Colon (tissue), 2 donors: ENCODE data around the gene CCDC74A.
"Not testable (repeated sequence)": the region's sequence is repeated elsewhere in the genome, so short reads cannot be mapped to it uniquely, and the experiment has no call there.

Experiments used
- FAIRE-seq: peaks from 2 replicates; lab custom pipeline; 2012; peaks lifted over from hg19 to GRCh38; lab: Jason Lieb, UNC
- donor health status: control.
- donor health status: control.

The CCDC74A gene

DNA sequence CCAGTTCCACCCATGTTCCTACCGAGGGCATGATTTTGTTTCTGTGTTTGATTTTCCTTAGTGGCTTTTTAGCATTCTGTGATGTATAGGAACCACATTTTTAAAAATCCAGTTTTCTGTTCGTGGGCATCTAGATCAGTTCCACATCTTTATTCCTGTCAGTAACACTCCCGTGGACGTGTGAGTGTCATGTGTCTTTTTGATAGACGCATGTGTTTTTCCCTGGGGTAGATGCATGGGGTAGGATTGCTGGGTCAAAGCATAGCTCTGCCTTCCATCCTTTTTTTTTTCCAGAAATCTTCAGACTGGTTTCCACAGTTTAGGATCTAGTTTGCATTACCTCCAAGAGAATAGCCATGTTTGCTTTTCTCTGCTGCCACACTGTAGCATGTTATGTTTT, 38.7 kb downstream of the CCDC74A start:
- no peak for FAIRE-seq

DNA sequence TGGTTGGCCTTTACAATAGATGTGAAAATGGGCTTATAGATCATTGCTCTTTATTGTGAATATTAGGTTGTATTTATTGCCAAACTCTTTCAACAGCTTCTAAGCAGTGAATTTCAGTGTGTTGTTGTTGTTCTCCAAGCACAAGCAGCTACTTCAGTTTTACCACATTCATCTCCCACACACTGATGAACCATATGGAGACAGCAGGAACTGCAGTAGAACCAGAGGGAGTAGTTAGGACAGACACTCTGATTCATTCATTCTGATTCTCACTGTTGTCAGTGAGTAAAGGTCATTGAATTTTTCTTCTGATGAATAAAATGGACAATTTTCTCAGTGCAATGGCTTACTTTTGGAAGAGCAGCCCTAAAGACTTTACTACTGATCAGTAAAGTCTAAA, 40.2 kb downstream of the CCDC74A start:
- no peak for FAIRE-seq

DNA sequence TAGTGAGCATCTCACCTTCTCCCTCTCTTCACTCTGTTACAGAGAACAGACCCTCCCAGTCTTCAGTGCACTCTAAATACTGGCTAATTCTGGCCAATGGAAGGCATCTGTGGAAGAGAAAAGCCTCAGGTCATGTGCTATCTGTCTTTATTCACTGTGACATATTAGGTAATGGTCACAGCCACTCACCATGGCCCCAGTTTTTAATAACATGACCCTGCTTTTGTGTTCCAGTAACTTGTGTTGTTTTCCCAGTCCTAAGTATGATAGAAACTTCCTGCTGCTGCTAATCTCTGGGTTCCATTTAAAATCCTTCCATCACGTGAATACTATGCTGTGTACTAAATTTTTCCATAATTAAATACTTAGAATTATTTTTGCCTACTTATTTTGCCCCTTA, 40.7 kb downstream of the CCDC74A start:
- FAIRE-seq = not testable (repeated sequence)

DNA sequence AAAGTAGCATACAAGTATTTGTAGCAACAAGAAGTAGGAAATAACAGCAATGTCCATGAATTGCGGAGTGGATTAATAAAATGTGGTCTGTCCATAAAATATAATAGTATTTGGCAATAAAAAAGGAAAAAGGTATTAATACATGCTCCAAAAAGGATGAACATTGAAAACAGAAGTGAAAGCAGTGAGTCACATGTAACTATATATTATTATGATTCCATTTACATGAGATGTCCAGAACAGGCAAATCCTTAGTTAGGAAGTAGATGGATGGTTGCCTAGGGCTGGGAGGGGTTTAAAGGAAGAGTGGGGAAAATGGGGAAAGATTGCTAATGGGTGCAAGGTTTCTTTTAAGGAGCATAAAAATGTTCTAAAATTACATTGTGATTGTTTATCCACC, 44.5 kb downstream of the CCDC74A start:
- no peak for FAIRE-seq

DNA sequence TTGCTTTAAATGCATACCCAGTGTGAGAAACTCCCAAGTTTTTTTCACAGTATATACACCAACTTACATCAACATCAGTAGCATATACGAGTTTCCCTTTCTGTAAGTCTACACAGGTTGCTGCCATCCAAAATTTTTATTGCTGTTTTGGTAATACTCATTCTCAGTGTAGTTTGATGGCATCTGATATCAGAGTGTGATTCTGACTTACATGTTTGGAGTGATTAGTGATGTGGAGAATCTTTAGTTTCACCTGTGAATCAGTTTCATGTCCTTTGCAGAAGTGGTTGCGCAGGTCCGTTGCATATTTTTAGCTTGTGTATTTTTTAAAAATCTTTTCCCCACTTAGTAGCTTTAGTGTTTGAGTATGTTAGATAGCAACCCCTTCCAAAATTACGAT, 50.1 kb downstream of the CCDC74A start:
- FAIRE-seq = no peak

DNA sequence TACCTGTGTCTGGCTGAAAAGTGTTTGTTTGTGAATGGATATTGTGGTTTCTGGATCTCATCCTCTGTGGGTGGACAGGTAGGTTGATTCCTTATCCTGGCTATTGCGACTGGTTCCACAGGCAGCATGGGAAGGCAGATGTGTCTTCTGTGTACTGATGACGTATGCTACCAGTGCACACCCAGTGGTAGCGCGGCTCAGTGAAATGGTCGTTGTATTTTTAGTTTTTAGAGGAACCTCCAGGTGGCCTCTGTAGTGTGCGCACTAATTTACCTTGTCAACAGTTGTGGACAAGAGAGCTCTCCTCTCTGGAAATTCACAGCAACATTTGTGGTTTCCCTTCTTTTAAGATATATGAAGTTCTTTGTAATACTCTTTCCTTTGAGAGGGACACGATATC, 52.5 kb downstream of the CCDC74A start:
- no peak for FAIRE-seq
